Activated T-cell treated with anti-CD3 and anti-CD28 coated beads, Interleukin-2, amount 50 U/mL, for 72 hours (primary cell): ENCODE data around the gene CENPT. TPM values are rescaled to one million over a fixed set of nuclear protein-coding genes. Genes with fewer than 3 reads are reported as not detected.
"Not testable (repeated sequence)": the region's sequence is repeated elsewhere in the genome, so short reads cannot be mapped to it uniquely, and the experiment has no call there.

Source experiments
- ATAC-seq, 2 donors: fragments of 150-1000 bp; cut with Tn5 transposase; replicated peaks in 1 of 2; 2 replicates each; pipeline ENCODE4 v1.10.0; 2021; ENCODE audit warnings: moderate library complexity in 2 of 2, mild to moderate bottlenecking in 1 of 2
- DNase-seq, 2 donors: peaks; one replicate each; pipeline ENCODE4 v3.0.0; 2021 to 2022; ENCODE audit warnings: mixed read lengths in 1 of 2
- H3K27ac Mint-ChIP-seq: one replicate; pipeline ENCODE4 v1.8.0; 2022; ENCODE audit warnings: mild to moderate bottlenecking, moderate library complexity, mixed read lengths
- H3K27me3 Mint-ChIP-seq: one replicate; pipeline ENCODE4 v1.8.0; 2022; ENCODE audit warnings: low read depth, mixed read lengths
- H3K36me3 Mint-ChIP-seq, 2 donors: one replicate each; pipeline ENCODE4 v1.8.0; 2022; ENCODE audit warnings: mixed read lengths in 2 of 2, mild to moderate bottlenecking in 1 of 2; ENCODE audit not compliant: insufficient read depth in 2 of 2
- H3K4me1 Mint-ChIP-seq: one replicate; pipeline ENCODE4 v1.8.0; 2022; ENCODE audit warnings: low read depth, mixed read lengths
- H3K4me3 Mint-ChIP-seq, 2 donors: one replicate each; pipeline ENCODE4 v1.8.0; 2022; ENCODE audit warnings: mild to moderate bottlenecking in 2 of 2, mixed read lengths in 2 of 2, moderate library complexity in 2 of 2
- H3K9me3 Mint-ChIP-seq, 2 donors: one replicate each; pipeline ENCODE4 v1.8.0; 2022; ENCODE audit warnings: mixed read lengths in 2 of 2
- total RNA-seq, 2 donors: library from RNA; stranded (reverse); gene quantifications; one replicate each; pipeline ENCODE4 v1.2.3, GENCODE V29; 2022

Gene CENPT
- total RNA-seq, 2 donors from 2014 or later, result 43.6 to 59.4 TPM

DNA sequence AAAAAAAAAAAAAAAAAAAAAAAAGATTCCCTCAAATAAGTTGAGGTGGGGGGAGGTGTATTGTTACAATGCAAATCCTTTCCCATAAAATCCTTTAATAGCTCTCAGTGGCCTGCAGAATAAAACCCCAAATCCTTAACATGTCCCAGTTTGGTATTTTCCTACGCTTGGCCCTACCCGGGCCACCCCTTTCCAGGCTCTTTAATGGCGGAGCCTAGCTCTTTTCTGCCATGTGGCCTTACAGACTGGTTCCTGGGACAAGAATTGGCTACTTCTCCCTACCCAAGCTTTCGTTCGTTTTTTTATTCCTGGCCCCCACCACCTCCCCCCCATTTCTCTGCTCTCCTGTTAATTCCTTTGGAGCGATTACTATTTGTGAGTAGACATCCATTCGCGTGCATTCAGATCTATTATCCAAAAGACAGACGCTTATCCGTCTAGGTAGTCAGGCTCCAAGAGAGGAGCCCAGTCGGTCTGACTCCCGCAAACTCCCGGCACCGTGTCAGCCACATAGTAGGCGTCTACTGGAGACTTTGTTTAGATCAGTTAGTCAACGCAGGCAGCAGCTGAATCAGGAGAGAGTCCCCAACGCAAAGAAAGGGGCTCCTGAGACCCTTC lies 6.2 kb downstream of the CENPT start:
- DNase-seq (no peak), ATAC-seq (no peak)
- Mint-ChIP-seq H3K4me3 (peak overlapping the region; percentile 89 to 91), H3K4me1 (peaks cover 43% of the 10 kb centered on the region), H3K27ac (peak overlapping the region; percentile 81), H3K27me3 (no peaks in the 10 kb centered on the region), H3K36me3 (peaks cover 3 to 5% of the 10 kb centered on the region in 2 donors), H3K9me3 (no peaks in the 10 kb centered on the region)

- ATAC-seq (no peak), DNase-seq (no peak)
- Mint-ChIP-seq H3K4me3 (no peak overlapping the region), H3K27ac (no peak overlapping the region), H3K27me3 (no peaks in the 10 kb centered on the region), H3K36me3 (peaks cover 0 to 3% of the 10 kb centered on the region in 2 donors), H3K9me3 (no peaks in the 10 kb centered on the region), H3K4me1 (peaks cover 12% of the 10 kb centered on the region)
These were observed 9.7 kb downstream of the CENPT start for GRCh38 chr16:67837811-67838210.

DNA sequence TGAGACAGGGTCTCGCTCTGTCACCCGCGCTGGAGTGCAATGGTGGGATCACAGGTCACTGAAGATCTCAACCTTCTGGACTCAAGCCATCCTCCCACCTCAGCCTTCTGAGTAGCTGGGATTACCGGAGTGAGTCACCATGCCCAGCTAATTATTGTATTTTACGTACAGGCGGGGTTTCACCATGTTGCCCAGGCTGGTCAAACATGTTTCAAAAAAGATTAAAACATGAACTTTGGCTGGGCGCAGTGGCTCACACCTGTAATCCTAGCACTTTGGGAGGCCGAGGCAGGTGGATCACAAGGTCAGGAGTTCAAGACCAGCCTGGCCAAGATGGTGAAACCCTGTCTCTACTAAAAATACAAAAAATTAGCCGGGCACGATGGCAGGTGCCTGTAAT lies 10.3 kb downstream of the CENPT start:
- not testable (repeated sequence) for H3K36me3 Mint-ChIP-seq, H3K27me3 Mint-ChIP-seq, H3K27ac Mint-ChIP-seq, H3K4me3 Mint-ChIP-seq, ATAC-seq, H3K9me3 Mint-ChIP-seq, DNase-seq
- H3K4me1 Mint-ChIP-seq, result peaks cover 14% of the 10 kb centered on the region

DNA sequence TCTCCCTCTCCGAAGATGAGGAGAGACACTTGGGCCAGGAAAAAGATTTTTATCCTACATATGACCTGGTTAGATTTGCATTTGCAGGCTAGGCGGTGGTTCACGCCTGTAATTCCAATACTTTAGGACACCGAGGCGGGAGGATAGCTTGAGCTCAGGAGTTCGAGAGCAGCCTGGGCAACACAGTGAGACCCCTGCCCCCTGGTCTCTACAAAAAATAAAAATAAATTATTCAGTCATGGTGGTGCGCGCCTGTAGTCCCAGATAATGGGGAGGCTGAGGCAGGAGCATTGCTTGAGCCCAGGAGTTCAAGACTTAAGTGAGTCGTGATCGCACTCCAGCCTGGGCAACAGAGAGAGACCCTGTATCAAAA lies 13.3 kb downstream of the CENPT start:
- DNase-seq, result no peak
- peak overlapping the region; percentile 90 for H3K27ac Mint-ChIP-seq
- H3K36me3 Mint-ChIP-seq, result peaks cover 0 to 3% of the 10 kb centered on the region in 2 donors
- ATAC-seq, result no peak
- peak overlapping the region; percentile 98 to 99 for H3K4me3 Mint-ChIP-seq
- H3K4me1 Mint-ChIP-seq, result peaks cover 9% of the 10 kb centered on the region
- H3K9me3 Mint-ChIP-seq, result no peaks in the 10 kb centered on the region
- H3K27me3 Mint-ChIP-seq, result no peaks in the 10 kb centered on the region

- peaks cover 9% of the 10 kb centered on the region for H3K4me1 Mint-ChIP-seq
- peak; percentile 99 to 100 for ATAC-seq
- DNase-seq, result peak; percentile 96 to 97
- no peaks in the 10 kb centered on the region for H3K9me3 Mint-ChIP-seq
- peak overlapping the region; percentile 98 to 99 for H3K4me3 Mint-ChIP-seq
- H3K27ac Mint-ChIP-seq, result peak overlapping the region; percentile 90
- peaks cover 0 to 3% of the 10 kb centered on the region in 2 donors for H3K36me3 Mint-ChIP-seq
- H3K27me3 Mint-ChIP-seq, result no peaks in the 10 kb centered on the region
These were observed 13.9 kb downstream of the CENPT start for GRCh38 chr16:67833415-67834241.

DNA sequence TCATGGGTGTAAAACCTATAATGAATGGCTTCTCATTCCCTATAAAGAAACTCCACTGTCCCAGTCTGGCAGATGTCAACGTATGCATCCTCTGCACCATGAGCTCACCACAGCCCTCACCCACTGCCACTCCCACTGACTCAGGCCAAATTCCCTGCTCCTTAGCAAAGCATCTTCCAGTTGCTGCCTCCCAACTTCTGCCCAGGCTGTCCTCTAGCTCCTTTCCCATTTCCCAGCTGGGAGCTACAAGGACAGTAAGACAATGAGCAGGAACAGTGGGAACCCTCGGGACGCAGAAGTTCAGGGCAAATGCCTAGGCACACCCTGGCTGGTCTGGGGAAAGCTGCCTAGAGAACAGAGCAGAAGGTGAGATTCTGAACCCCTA lies 14.5 kb downstream of the CENPT start:
- DNase-seq (no peak), ATAC-seq (no peak)
- no peaks in the 10 kb centered on the region for H3K27me3 Mint-ChIP-seq
- peaks cover 9% of the 10 kb centered on the region for H3K4me1 Mint-ChIP-seq
- H3K27ac Mint-ChIP-seq, result peak overlapping the region; percentile 82
- no peaks in the 10 kb centered on the region for H3K9me3 Mint-ChIP-seq
- peak overlapping the region; percentile 98 to 99 for H3K4me3 Mint-ChIP-seq
- peaks cover 0 to 3% of the 10 kb centered on the region in 2 donors for H3K36me3 Mint-ChIP-seq

GRCh38 chr16:67828651-67829050 lies 18.8 kb downstream of the CENPT start:
- Mint-ChIP-seq H3K27me3 (no peaks in the 10 kb centered on the region), H3K27ac (no peak overlapping the region), H3K4me1 (peaks cover 9% of the 10 kb centered on the region), H3K4me3 (no peak overlapping the region), H3K9me3 (no peaks in the 10 kb centered on the region), H3K36me3 (peaks cover 0 to 2% of the 10 kb centered on the region in 2 donors)
- DNase-seq (no peak), ATAC-seq (no peak)

DNA sequence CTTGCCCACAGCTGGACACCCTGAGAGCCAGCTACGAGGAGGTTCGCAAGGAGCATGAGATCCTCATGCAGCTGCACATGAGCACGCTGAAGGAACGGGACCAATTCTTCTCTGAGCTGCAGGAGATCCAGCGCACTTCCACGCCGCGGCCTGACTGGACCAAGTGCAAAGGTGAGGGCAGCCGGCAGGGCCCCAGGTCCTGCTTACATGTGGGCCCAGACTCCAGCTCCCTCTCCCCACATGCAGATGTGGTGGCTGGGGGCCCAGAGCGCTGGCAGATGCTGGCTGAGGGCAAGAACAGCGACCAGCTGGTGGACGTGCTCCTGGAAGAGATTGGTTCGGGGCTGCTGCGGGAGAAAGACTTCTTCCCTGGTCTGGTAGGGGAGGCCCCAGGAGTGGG lies 21.6 kb downstream of the CENPT start:
- H3K27ac Mint-ChIP-seq, result no peak overlapping the region
- no peak for DNase-seq
- H3K9me3 Mint-ChIP-seq, result no peaks in the 10 kb centered on the region
- H3K27me3 Mint-ChIP-seq, result no peaks in the 10 kb centered on the region
- no peaks in the 10 kb centered on the region for H3K36me3 Mint-ChIP-seq
- H3K4me3 Mint-ChIP-seq, result no peak overlapping the region
- no peaks in the 10 kb centered on the region for H3K4me1 Mint-ChIP-seq
- no peak for ATAC-seq

- Mint-ChIP-seq H3K9me3 (no peaks in the 10 kb centered on the region), H3K36me3 (no peaks in the 10 kb centered on the region)
- ATAC-seq, result no peak
These were observed 22.4 kb downstream of the CENPT start for GRCh38 chr16:67825119-67825518.

GRCh38 chr16:67822511-67822910 lies 25.0 kb downstream of the CENPT start:
- H3K9me3 Mint-ChIP-seq, result no peaks in the 10 kb centered on the region
- H3K27me3 Mint-ChIP-seq, result no peaks in the 10 kb centered on the region
- DNase-seq (no peak), ATAC-seq (no peak)
- H3K36me3 Mint-ChIP-seq, result no peaks in the 10 kb centered on the region
- no peaks in the 10 kb centered on the region for H3K4me1 Mint-ChIP-seq
- H3K4me3 Mint-ChIP-seq, result no peak overlapping the region
- H3K27ac Mint-ChIP-seq, result no peak overlapping the region

More at GRCh38 chr16:67825119-67825518, 22.4 kb downstream of the CENPT start:
- no peaks in the 10 kb centered on the region for H3K4me1 Mint-ChIP-seq
- H3K27ac Mint-ChIP-seq, result no peak overlapping the region
- H3K4me3 Mint-ChIP-seq, result no peak overlapping the region
- DNase-seq, result no peak
- no peaks in the 10 kb centered on the region for H3K27me3 Mint-ChIP-seq

DNA sequence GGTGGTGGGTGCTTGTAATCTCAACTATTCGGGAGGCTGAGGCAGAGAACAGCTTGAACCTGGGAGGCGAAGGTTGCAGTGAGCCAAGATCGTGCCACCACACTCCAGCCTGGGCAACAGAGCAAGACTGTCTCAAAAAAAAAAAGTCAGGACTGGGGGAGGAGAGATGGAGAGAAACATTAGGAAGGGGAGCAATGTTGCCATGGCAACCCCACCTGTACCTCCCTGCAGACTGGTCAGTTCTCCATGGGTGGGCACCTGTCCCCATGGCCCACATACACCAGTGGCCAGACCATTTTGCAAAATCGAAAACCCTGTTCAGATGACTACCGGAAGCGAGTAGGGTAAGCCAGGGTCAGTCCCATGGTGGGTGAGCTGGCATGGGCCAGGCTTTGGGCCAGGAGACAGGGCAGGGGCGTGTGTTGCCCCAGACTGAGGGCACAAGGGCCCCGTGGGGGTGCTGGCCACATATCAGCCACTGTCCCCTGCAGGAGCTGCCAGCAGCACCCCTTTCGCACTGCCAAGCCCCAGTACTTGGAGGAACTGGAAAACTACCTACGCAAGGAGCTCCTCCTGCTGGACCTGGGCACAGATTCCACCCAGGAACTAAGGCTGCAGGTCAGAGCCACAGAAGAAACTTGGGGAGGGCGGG lies 26.8 kb downstream of the CENPT start:
- no peak for ATAC-seq
- DNase-seq, result no peak
- Mint-ChIP-seq H3K9me3 (no peaks in the 10 kb centered on the region), H3K4me1 (peaks cover 9% of the 10 kb centered on the region), H3K27me3 (no peaks in the 10 kb centered on the region), H3K36me3 (no peaks in the 10 kb centered on the region), H3K4me3 (no peak overlapping the region), H3K27ac (no peak overlapping the region)

- ATAC-seq (no peak), DNase-seq (no peak)
- Mint-ChIP-seq H3K9me3 (no peaks in the 10 kb centered on the region), H3K4me1 (peaks cover 9% of the 10 kb centered on the region), H3K27me3 (no peaks in the 10 kb centered on the region), H3K27ac (no peak overlapping the region), H3K4me3 (no peak overlapping the region), H3K36me3 (no peaks in the 10 kb centered on the region)
These were observed 32.9 kb downstream of the CENPT start for GRCh38 chr16:67814567-67814966.

- no peak for DNase-seq
- H3K36me3 Mint-ChIP-seq, result no peaks in the 10 kb centered on the region
- H3K9me3 Mint-ChIP-seq, result no peaks in the 10 kb centered on the region
- peaks cover 14% of the 10 kb centered on the region for H3K4me1 Mint-ChIP-seq
- ATAC-seq, result no peak
- no peak overlapping the region for H3K27ac Mint-ChIP-seq
- no peaks in the 10 kb centered on the region for H3K27me3 Mint-ChIP-seq
- H3K4me3 Mint-ChIP-seq, result no peak overlapping the region
These were observed 35.6 kb downstream of the CENPT start for GRCh38 chr16:67811899-67812298.
